ENCODE data around the gene ANKS3. TPM values are rescaled to one million over a fixed set of nuclear protein-coding genes. Genes with fewer than 3 reads are reported as not detected.

The ANKS3 gene
- total RNA-seq, 1 experiment from 2014 or later, result 32.8 TPM

GRCh38 chr16:4664538-4665418 is 69.3 kb downstream of the ANKS3 start:
- intact Hi-C loops (cut with micrococcal nuclease; ENCODE audit: unreplicated experiment), result no loop called here
- Histone ChIP-seq H3K27me3 (ENCODE audit: insufficient read depth, low read depth) (no peaks in the 10 kb centered on the region), H3F3A (ENCODE audit: insufficient read depth, low read depth) (peaks cover 3% of the 10 kb centered on the region; the same call in 1 of the 2 replicates), H4K20me1 (ENCODE audit: insufficient read depth) (no peaks in the 10 kb centered on the region), H3K36me3 (ENCODE audit: low read depth) (peaks cover 7% of the 10 kb centered on the region; the same call in 1 of the 2 replicates), H3K27ac (no peak overlapping the region), H3K79me2 (ENCODE audit: low read depth) (no peaks in the 10 kb centered on the region), H3K4me2 (no peak overlapping the region), H3K4me3 (no peak overlapping the region), H3K4me1 (replicated peaks; ENCODE audit: insufficient read depth) (no peaks in the 10 kb centered on the region), H3K9me3 (ENCODE audit: insufficient read depth, low read depth) (no peaks in the 10 kb centered on the region), H3K9me2 (ENCODE audit: insufficient read depth) (no peaks in the 10 kb centered on the region), H2AFZ (no peak overlapping the region)
- ChIA-PET POLR2A (ENCODE audit: unreplicated experiment) (no interaction called here), CTCF (no interaction called here)
- no peak for TF ChIP-seq EZH2 (IDR thresholded peaks at IDR 0.05; ENCODE audit: low read depth)
- TF ChIP-seq, protein P1, sequence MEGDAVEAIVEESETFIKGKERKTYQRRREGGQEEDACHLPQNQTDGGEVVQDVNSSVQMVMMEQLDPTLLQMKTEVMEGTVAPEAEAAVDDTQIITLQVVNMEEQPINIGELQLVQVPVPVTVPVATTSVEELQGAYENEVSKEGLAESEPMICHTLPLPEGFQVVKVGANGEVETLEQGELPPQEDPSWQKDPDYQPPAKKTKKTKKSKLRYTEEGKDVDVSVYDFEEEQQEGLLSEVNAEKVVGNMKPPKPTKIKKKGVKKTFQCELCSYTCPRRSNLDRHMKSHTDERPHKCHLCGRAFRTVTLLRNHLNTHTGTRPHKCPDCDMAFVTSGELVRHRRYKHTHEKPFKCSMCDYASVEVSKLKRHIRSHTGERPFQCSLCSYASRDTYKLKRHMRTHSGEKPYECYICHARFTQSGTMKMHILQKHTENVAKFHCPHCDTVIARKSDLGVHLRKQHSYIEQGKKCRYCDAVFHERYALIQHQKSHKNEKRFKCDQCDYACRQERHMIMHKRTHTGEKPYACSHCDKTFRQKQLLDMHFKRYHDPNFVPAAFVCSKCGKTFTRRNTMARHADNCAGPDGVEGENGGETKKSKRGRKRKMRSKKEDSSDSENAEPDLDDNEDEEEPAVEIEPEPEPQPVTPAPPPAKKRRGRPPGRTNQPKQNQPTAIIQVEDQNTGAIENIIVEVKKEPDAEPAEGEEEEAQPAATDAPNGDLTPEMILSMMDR (conservative IDR thresholded peaks at IDR 0.05), result no peak
- no TSS peak for BruUV-seq (replicated peaks)
- peak in 1 of 2 experiments; percentile 73 for DNase-seq

GRCh38 chr16:4663777-4664465 is 70.2 kb downstream of the ANKS3 start:
- no peak for DNase-seq
- ChIA-PET POLR2A (ENCODE audit: unreplicated experiment) (interaction anchor here (0.6 kb wide), 1 partner anchor 14 kb away, joined by 3 read pairs; no protein-coding TSS in a partner anchor), CTCF (no interaction called here)
- peaks cover 3% of the 10 kb centered on the region; the same call in 1 of the 2 replicates for H3F3A ChIP-seq (ENCODE audit: insufficient read depth, low read depth)
- BruUV-seq (replicated peaks), result no TSS peak
- no peaks in the 10 kb centered on the region for H3K27me3 ChIP-seq (ENCODE audit: insufficient read depth, low read depth)
- H2AFZ ChIP-seq, result no peak overlapping the region
- no peaks in the 10 kb centered on the region for H3K9me3 ChIP-seq (ENCODE audit: insufficient read depth, low read depth)
- H3K9me2 ChIP-seq (ENCODE audit: insufficient read depth), result no peaks in the 10 kb centered on the region
- intact Hi-C loops (cut with micrococcal nuclease; ENCODE audit: unreplicated experiment), result no loop called here
- no peaks in the 10 kb centered on the region for H3K79me2 ChIP-seq (ENCODE audit: low read depth)
- H4K20me1 ChIP-seq (ENCODE audit: insufficient read depth), result no peaks in the 10 kb centered on the region
- H3K4me3 ChIP-seq, result no peak overlapping the region
- TF ChIP-seq, protein P1 (conservative IDR thresholded peaks at IDR 0.05), result no peak
- TF ChIP-seq EZH2 (IDR thresholded peaks at IDR 0.05; ENCODE audit: low read depth), result no peak
- no peak overlapping the region for H3K27ac ChIP-seq
- H3K4me2 ChIP-seq, result no peak overlapping the region
- no peaks in the 10 kb centered on the region for H3K4me1 ChIP-seq (replicated peaks; ENCODE audit: insufficient read depth)
- H3K36me3 ChIP-seq (ENCODE audit: low read depth), result peaks cover 7% of the 10 kb centered on the region; the same call in 1 of the 2 replicates

- Histone ChIP-seq H3K36me3 (ENCODE audit: low read depth) (peaks cover 2% of the 10 kb centered on the region; the same call in 1 of the 2 replicates), H3K27me3 (ENCODE audit: insufficient read depth, low read depth) (no peaks in the 10 kb centered on the region), H2AFZ (no peak overlapping the region), H3K4me1 (replicated peaks; ENCODE audit: insufficient read depth) (no peaks in the 10 kb centered on the region), H3K27ac (no peak overlapping the region), H3K79me2 (ENCODE audit: low read depth) (no peaks in the 10 kb centered on the region), H3K4me2 (no peak overlapping the region), H3K4me3 (no peak overlapping the region), H4K20me1 (ENCODE audit: insufficient read depth) (no peaks in the 10 kb centered on the region), H3K9me2 (ENCODE audit: insufficient read depth) (no peaks in the 10 kb centered on the region), H3F3A (ENCODE audit: insufficient read depth, low read depth) (peaks cover 1% of the 10 kb centered on the region; the same call in 1 of the 2 replicates), H3K9me3 (ENCODE audit: insufficient read depth, low read depth) (no peaks in the 10 kb centered on the region)
- TF ChIP-seq, protein P1 (conservative IDR thresholded peaks at IDR 0.05), result no peak
- TF ChIP-seq EZH2 (IDR thresholded peaks at IDR 0.05; ENCODE audit: low read depth), result no peak
- DNase-seq, result no peak
- BruUV-seq (replicated peaks), result no TSS peak
- CTCF ChIA-PET, result no interaction called here
- POLR2A ChIA-PET (ENCODE audit: unreplicated experiment), result interaction anchor here (0.6 kb wide), 1 partner anchor 14 kb away, joined by 3 read pairs; no protein-coding TSS in a partner anchor
- intact Hi-C loops (cut with micrococcal nuclease; ENCODE audit: unreplicated experiment), result no loop called here
These were observed 70.7 kb downstream of the ANKS3 start for GRCh38 chr16:4663465-4663776.
